ENCODE results near the gene KLHDC10. TPM values are rescaled to one million over a fixed set of nuclear protein-coding genes. Genes with fewer than 3 reads are reported as not detected.

The KLHDC10 gene
- total and polyA plus RNA-seq, 2 experiments from 2014 or later: 3.4 to 18.2 TPM

GRCh38 chr7:130092598-130092997 lies 22.3 kb downstream of the KLHDC10 start:
- H3K27me3 ChIP-seq (replicated peaks; ENCODE audit: insufficient read depth): no peaks in the 10 kb centered on the region
- peaks cover 92% of the 10 kb centered on the region for H3K79me2 ChIP-seq (ENCODE audit: insufficient read depth)
- H3K4me1 ChIP-seq (ENCODE audit: insufficient read depth): peaks cover 16% of the 10 kb centered on the region
- H2AFZ ChIP-seq: no peak overlapping the region
- H3F3A ChIP-seq (ENCODE audit: insufficient read depth): no peaks in the 10 kb centered on the region; the same call in 1 of the 2 replicates
- H3K4me3 ChIP-seq: no peak overlapping the region
- WGBS, 2 experiments (ENCODE audit: low coverage in 1 of 2, low lambda C conversion rate in 2 of 2, missing lambda C conversion rate in 2 of 2): 94 to 95% methylated on average over 2 of the region's 2 CpGs
- no peak for TF ChIP-seq EZH2 (IDR thresholded peaks at IDR 0.05; ENCODE audit: insufficient read depth, poor library complexity, severe bottlenecking)
- no peak for TF ChIP-seq EZH2phosphoT487 (IDR thresholded peaks at IDR 0.05; ENCODE audit: insufficient read depth, low read depth)
- no peaks in the 10 kb centered on the region for H3K9me3 ChIP-seq (ENCODE audit: low read depth)
- in situ Hi-C loops (cut with MboI): no loop called here
- H3K4me2 ChIP-seq (ENCODE audit: unreplicated experiment): no peak overlapping the region
- H3K9ac ChIP-seq: no peak overlapping the region
- no peak overlapping the region for H3K27ac ChIP-seq
- no peaks in the 10 kb centered on the region for H3K9me2 ChIP-seq (ENCODE audit: insufficient read depth)
- no peak for DNase-seq
- H4K20me1 ChIP-seq (ENCODE audit: insufficient read depth): no peaks in the 10 kb centered on the region
- H3K36me3 ChIP-seq (ENCODE audit: low read depth): no peaks in the 10 kb centered on the region

GRCh38 chr7:130095812-130096211 lies 25.5 kb downstream of the KLHDC10 start:
- no peak for TF ChIP-seq EZH2 (IDR thresholded peaks at IDR 0.05; ENCODE audit: insufficient read depth, poor library complexity, severe bottlenecking)
- no peak for TF ChIP-seq EZH2phosphoT487 (IDR thresholded peaks at IDR 0.05; ENCODE audit: insufficient read depth, low read depth)
- peaks cover 15% of the 10 kb centered on the region for H3K4me1 ChIP-seq (ENCODE audit: insufficient read depth)
- peaks cover 88% of the 10 kb centered on the region for H3K79me2 ChIP-seq (ENCODE audit: insufficient read depth)
- no peaks in the 10 kb centered on the region for H3K9me3 ChIP-seq (ENCODE audit: low read depth)
- no peak overlapping the region for H2AFZ ChIP-seq
- H3K4me2 ChIP-seq (ENCODE audit: unreplicated experiment): no peak overlapping the region
- H3K9me2 ChIP-seq (ENCODE audit: insufficient read depth): no peaks in the 10 kb centered on the region
- 17 to 25% methylated on average over 1 of the region's 1 CpG for WGBS, 2 experiments (ENCODE audit: low coverage in 1 of 2, low lambda C conversion rate in 2 of 2, missing lambda C conversion rate in 2 of 2)
- H3K36me3 ChIP-seq (ENCODE audit: low read depth): no peaks in the 10 kb centered on the region
- no peaks in the 10 kb centered on the region for H3K27me3 ChIP-seq (replicated peaks; ENCODE audit: insufficient read depth)
- H3K4me3 ChIP-seq: no peak overlapping the region
- peak; percentile 69 for DNase-seq
- in situ Hi-C loops (cut with MboI): no loop called here
- no peaks in the 10 kb centered on the region for H4K20me1 ChIP-seq (ENCODE audit: insufficient read depth)
- H3F3A ChIP-seq (ENCODE audit: insufficient read depth): no peaks in the 10 kb centered on the region; the same call in 1 of the 2 replicates
- H3K9ac ChIP-seq: no peak overlapping the region
- 0 out of 2 replicates have a peak overlapping the region, but pooled peaks have one; percentile 7 for H3K27ac ChIP-seq

GRCh38 chr7:130096243-130096827 lies 26.0 kb downstream of the KLHDC10 start:
- H3K36me3 ChIP-seq (ENCODE audit: low read depth): no peaks in the 10 kb centered on the region
- no peaks in the 10 kb centered on the region for H3K27me3 ChIP-seq (replicated peaks; ENCODE audit: insufficient read depth)
- no peak for TF ChIP-seq EZH2phosphoT487 (IDR thresholded peaks at IDR 0.05; ENCODE audit: insufficient read depth, low read depth)
- TF ChIP-seq EZH2 (IDR thresholded peaks at IDR 0.05; ENCODE audit: insufficient read depth, poor library complexity, severe bottlenecking): no peak
- no peak overlapping the region for H2AFZ ChIP-seq
- no peak overlapping the region for H3K4me3 ChIP-seq
- H3K9ac ChIP-seq: no peak overlapping the region
- no peak overlapping the region for H3K4me2 ChIP-seq (ENCODE audit: unreplicated experiment)
- H3K4me1 ChIP-seq (ENCODE audit: insufficient read depth): peaks cover 15% of the 10 kb centered on the region
- no peaks in the 10 kb centered on the region for H4K20me1 ChIP-seq (ENCODE audit: insufficient read depth)
- 43 to 53% methylated on average over 4 of the region's 4 CpGs for WGBS, 2 experiments (ENCODE audit: low coverage in 1 of 2, low lambda C conversion rate in 2 of 2, missing lambda C conversion rate in 2 of 2)
- in situ Hi-C loops (cut with MboI): no loop called here
- no peaks in the 10 kb centered on the region for H3K9me2 ChIP-seq (ENCODE audit: insufficient read depth)
- no peaks in the 10 kb centered on the region; the same call in 1 of the 2 replicates for H3F3A ChIP-seq (ENCODE audit: insufficient read depth)
- DNase-seq: peak; percentile 38
- H3K27ac ChIP-seq: no peak overlapping the region
- H3K9me3 ChIP-seq (ENCODE audit: low read depth): no peaks in the 10 kb centered on the region
- peaks cover 83% of the 10 kb centered on the region for H3K79me2 ChIP-seq (ENCODE audit: insufficient read depth)

GRCh38 chr7:130099331-130099730 lies 29.0 kb downstream of the KLHDC10 start:
- H3K9ac ChIP-seq: no peak overlapping the region

More at GRCh38 chr7:130099331-130099730, 29.0 kb downstream of the KLHDC10 start:
- Histone ChIP-seq H3F3A (ENCODE audit: insufficient read depth) (no peaks in the 10 kb centered on the region; the same call in 1 of the 2 replicates), H3K4me3 (no peak overlapping the region), H3K4me2 (ENCODE audit: unreplicated experiment) (no peak overlapping the region), H3K9me2 (ENCODE audit: insufficient read depth) (no peaks in the 10 kb centered on the region), H3K9me3 (ENCODE audit: low read depth) (no peaks in the 10 kb centered on the region), H3K79me2 (ENCODE audit: insufficient read depth) (peaks cover 63% of the 10 kb centered on the region), H3K4me1 (ENCODE audit: insufficient read depth) (peaks cover 15% of the 10 kb centered on the region), H3K27ac (no peak overlapping the region), H3K27me3 (replicated peaks; ENCODE audit: insufficient read depth) (no peaks in the 10 kb centered on the region), H2AFZ (no peak overlapping the region), H4K20me1 (ENCODE audit: insufficient read depth) (no peaks in the 10 kb centered on the region), H3K36me3 (ENCODE audit: low read depth) (no peaks in the 10 kb centered on the region)
- in situ Hi-C loops (cut with MboI): no loop called here
- TF ChIP-seq EZH2 (IDR thresholded peaks at IDR 0.05; ENCODE audit: insufficient read depth, poor library complexity, severe bottlenecking) (no peak), EZH2phosphoT487 (IDR thresholded peaks at IDR 0.05; ENCODE audit: insufficient read depth, low read depth) (no peak)
- peak; percentile 27 for DNase-seq
